Activated CD4-positive, alpha-beta memory T cell treated with anti-CD3 and anti-CD28 coated beads, Interleukin-2, amount 10 ng/mL, durations not matched to agents 7 days and 5 days (primary cell): Measurements from ENCODE around the gene TCEA3. TPM values are rescaled to one million over a fixed set of nuclear protein-coding genes. Genes with fewer than 3 reads are reported as not detected.

ENCODE experiments used
- CTCF ChIA-PET: fragments of 350-600 bp; sonication (Branson Sonifier 250); formaldehyde crosslinking; loops from one replicate; lab custom pipeline; 2021; ENCODE audit warnings: antibody characterized with exemption, inconsistent platforms; lab: Charles Lee
- POLR2A ChIA-PET: fragments of 350-600 bp; sonication (Branson Sonifier 250); formaldehyde crosslinking; loops from one replicate; lab custom pipeline; 2021; ENCODE audit warnings: antibody characterized with exemption; lab: Charles Lee
- DNase-seq: peaks from one replicate; pipeline ENCODE4 v3.0.0-alpha.2; 2020
- H3K27ac Mint-ChIP-seq: one replicate; pipeline ENCODE4 v1.8.0; 2021; ENCODE audit warnings: mild to moderate bottlenecking, mixed read lengths
- H3K27me3 Mint-ChIP-seq: one replicate; pipeline ENCODE4 v1.8.0; 2021; ENCODE audit warnings: mixed read lengths
- H3K36me3 Mint-ChIP-seq: one replicate; pipeline ENCODE4 v1.8.0; 2021; ENCODE audit warnings: low read depth, mixed read lengths
- H3K4me1 Mint-ChIP-seq: one replicate; pipeline ENCODE4 v1.8.0; 2021; ENCODE audit warnings: mixed read lengths
- H3K4me3 Mint-ChIP-seq: one replicate; pipeline ENCODE4 v1.8.0; 2021; ENCODE audit warnings: mild to moderate bottlenecking, mixed read lengths
- H3K9me3 Mint-ChIP-seq: one replicate; pipeline ENCODE4 v1.8.0; 2021; ENCODE audit warnings: mixed read lengths
- total RNA-seq, 2 experiments: library from RNA; stranded (reverse); gene quantifications; one replicate each; pipeline ENCODE4 v1.2.3, GENCODE V29; 2021

Gene TCEA3
- total RNA-seq, 2 experiments from 2014 or later: 1.2 to 1.7 TPM

DNA sequence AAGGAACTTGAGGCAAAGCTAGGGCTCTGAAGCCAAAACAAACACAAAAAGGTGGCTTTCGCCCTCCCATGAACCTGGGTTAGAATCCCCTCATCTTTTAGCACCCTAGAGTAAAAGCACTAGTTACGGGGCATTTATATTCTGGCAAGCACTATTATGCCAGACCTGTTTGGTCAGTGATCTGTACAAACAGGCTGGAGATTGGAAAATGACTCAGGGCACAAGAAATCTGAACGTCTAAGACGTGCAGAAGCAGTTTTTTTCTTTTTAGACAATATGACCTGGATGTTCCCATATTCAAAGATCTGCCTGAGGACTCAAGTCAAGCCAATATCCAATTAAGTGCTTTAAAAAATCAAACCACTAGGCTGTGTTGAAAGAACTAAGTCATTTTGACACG, 58.0 kb downstream of the TCEA3 start:
- Mint-ChIP-seq H3K36me3 (peaks cover 58% of the 10 kb centered on the region), H3K4me1 (peaks cover 31% of the 10 kb centered on the region), H3K27me3 (no peaks in the 10 kb centered on the region), H3K9me3 (peaks cover 34% of the 10 kb centered on the region), H3K4me3 (peak overlapping the region; percentile 18), H3K27ac (no peak overlapping the region)
- no peak for DNase-seq
- POLR2A ChIA-PET: interaction anchor here (2.2 kb wide), 1 partner anchor 22 kb away, joined by 10 read pairs; the partner anchor contains the start of gene HNRNPR
- CTCF ChIA-PET: interaction anchor here (2.6 kb wide), 1 partner anchor 22 kb away, joined by 14 read pairs; the partner anchor contains the start of gene HNRNPR

- Mint-ChIP-seq H3K27ac (no peak overlapping the region), H3K9me3 (peaks cover 39% of the 10 kb centered on the region), H3K4me1 (peaks cover 31% of the 10 kb centered on the region), H3K27me3 (no peaks in the 10 kb centered on the region), H3K36me3 (peaks cover 63% of the 10 kb centered on the region), H3K4me3 (no peak overlapping the region)
- no peak for DNase-seq
- CTCF ChIA-PET: interaction anchor here (2.6 kb wide), 1 partner anchor 21 kb away, joined by 14 read pairs; the partner anchor contains the start of gene HNRNPR
- POLR2A ChIA-PET: interaction anchor here (2.2 kb wide), 1 partner anchor 22 kb away, joined by 10 read pairs; the partner anchor contains the start of gene HNRNPR
Measured at GRCh38 chr1:23366146-23366545, 58.4 kb downstream of the TCEA3 start.

DNA sequence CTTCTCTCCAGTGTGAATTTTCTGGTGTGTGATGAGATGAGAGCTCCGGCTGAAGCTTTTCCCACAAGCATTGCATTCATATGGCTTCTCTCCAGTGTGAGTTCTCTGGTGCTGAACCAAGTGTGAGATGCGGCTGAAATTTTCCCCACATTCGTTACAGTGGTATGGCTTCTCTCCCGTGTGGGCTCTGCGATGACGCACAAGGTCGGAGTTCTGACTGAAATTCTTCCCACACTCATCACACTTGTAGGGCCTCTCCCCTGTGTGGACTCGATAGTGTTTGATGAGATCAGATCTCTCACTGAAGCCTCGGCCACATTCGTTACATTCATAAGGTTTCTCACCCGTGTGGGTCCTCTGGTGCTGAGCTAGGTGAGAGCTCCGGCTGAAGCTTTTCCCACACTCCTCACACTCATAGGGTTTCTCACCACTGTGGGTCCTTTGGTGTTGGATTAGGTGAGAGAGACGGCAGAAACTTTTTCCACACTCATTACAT, 62.3 kb downstream of the TCEA3 start:
- Mint-ChIP-seq H3K36me3 (peaks cover 88% of the 10 kb centered on the region), H3K27me3 (no peaks in the 10 kb centered on the region)
- CTCF ChIA-PET: no interaction called here

GRCh38 chr1:23358310-23358875, 66.2 kb downstream of the TCEA3 start:
- H3K36me3 Mint-ChIP-seq: peaks cover 64% of the 10 kb centered on the region
- H3K27me3 Mint-ChIP-seq: peaks cover 3% of the 10 kb centered on the region
- CTCF ChIA-PET: no interaction called here
- no peak overlapping the region for H3K27ac Mint-ChIP-seq
- no peak overlapping the region for H3K4me3 Mint-ChIP-seq
- peaks cover 56% of the 10 kb centered on the region for H3K9me3 Mint-ChIP-seq
- POLR2A ChIA-PET: interaction anchor here (2.2 to 4.2 kb wide), 2 partner anchors 10 to 13 kb away, joined by 10 to 13 read pairs; partner anchors contain the start of gene HNRNPR
- DNase-seq: no peak
- H3K4me1 Mint-ChIP-seq: peaks cover 4% of the 10 kb centered on the region

More for the DNA sequence above, 62.3 kb downstream of the TCEA3 start:
- no peak overlapping the region for H3K4me3 Mint-ChIP-seq
- H3K27ac Mint-ChIP-seq: no peak overlapping the region
- DNase-seq: no peak
- peaks cover 66% of the 10 kb centered on the region for H3K9me3 Mint-ChIP-seq
- peaks cover 11% of the 10 kb centered on the region for H3K4me1 Mint-ChIP-seq
- POLR2A ChIA-PET: interaction anchor here (0.7 to 1.9 kb wide), 3 partner anchors 10 to 21 kb away, joined by 3 to 17 read pairs (median 5); partner anchors contain the start of gene HNRNPR

GRCh38 chr1:23357138-23357908, 67.2 kb downstream of the TCEA3 start:
- no peak for DNase-seq
- Mint-ChIP-seq H3K4me1 (peaks cover 4% of the 10 kb centered on the region), H3K27ac (no peak overlapping the region), H3K36me3 (peaks cover 53% of the 10 kb centered on the region), H3K9me3 (peaks cover 48% of the 10 kb centered on the region), H3K27me3 (peaks cover 3% of the 10 kb centered on the region), H3K4me3 (no peak overlapping the region)
- ChIA-PET POLR2A (interaction anchor here (2.2 to 4.2 kb wide), 2 partner anchors 11 to 12 kb away, joined by 10 to 13 read pairs; partner anchors contain the start of gene HNRNPR), CTCF (no interaction called here)

DNA sequence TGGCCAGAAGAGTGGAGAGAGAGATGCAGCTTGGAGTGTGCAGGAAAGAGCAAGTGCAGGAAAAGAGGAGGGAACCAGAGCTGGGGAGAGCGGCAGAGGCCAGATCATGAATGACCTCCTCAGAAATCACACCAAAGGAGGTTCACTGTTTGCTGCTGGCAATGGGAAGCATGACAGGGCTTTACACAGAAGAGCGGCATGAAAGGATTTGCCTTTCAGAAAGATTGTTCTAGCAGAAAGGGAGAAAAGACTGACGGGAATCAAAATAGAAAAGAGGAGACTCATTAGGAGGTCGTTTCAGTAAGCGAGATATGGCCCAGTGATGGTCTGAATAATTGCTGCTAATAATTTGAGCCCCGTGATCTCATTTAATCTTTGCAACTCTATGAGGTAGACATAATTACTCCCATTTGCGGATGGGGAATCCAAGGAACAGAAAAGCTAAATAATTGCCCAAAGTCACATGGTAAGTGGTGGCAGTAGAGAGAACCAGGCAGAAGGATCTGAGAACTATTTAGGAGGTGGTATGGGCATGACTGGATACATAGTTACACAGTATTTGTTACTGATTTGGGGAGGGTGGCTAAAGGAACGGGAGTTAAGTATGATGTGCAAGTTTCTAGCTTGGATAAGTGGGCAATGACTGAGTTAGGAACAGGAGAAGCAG, 67.9 kb downstream of the TCEA3 start:
- peaks cover 3% of the 10 kb centered on the region for H3K27me3 Mint-ChIP-seq
- H3K4me1 Mint-ChIP-seq: peaks cover 4% of the 10 kb centered on the region
- no peak for DNase-seq
- POLR2A ChIA-PET: interaction anchor here (2.2 to 4.2 kb wide), 2 partner anchors 11 to 12 kb away, joined by 10 to 13 read pairs; partner anchors contain the start of gene HNRNPR
- CTCF ChIA-PET: no interaction called here
- no peak overlapping the region for H3K27ac Mint-ChIP-seq
- peaks cover 41% of the 10 kb centered on the region for H3K9me3 Mint-ChIP-seq
- H3K4me3 Mint-ChIP-seq: no peak overlapping the region
- peaks cover 46% of the 10 kb centered on the region for H3K36me3 Mint-ChIP-seq

DNA sequence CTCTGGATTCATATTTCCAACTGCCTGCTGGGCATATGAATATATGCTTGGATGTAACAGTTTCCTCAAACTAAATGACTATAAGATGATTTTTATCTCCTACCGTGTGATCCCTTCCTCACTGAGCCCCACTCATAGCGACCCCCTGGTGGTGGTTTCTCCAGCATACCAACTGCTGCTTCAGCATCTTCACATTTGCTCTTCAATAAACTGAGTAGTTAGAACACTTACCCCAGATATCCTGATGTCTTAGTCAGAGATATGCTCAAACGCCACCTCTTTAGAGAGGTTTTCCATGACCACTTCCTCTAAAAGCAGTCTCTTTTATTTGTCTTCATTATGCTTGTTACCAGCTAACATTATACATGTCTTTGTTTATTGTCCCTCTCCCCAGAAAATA, 70.3 kb downstream of the TCEA3 start:
- Mint-ChIP-seq H3K27ac (no peak overlapping the region), H3K9me3 (peaks cover 22% of the 10 kb centered on the region), H3K4me3 (no peak overlapping the region), H3K4me1 (peaks cover 4% of the 10 kb centered on the region), H3K27me3 (peaks cover 3% of the 10 kb centered on the region), H3K36me3 (peaks cover 22% of the 10 kb centered on the region)
- ChIA-PET POLR2A (interaction anchor here (1.7 to 1.9 kb wide), 2 partner anchors 10 to 14 kb away, joined by 7 to 9 read pairs; partner anchors contain the start of gene HNRNPR), CTCF (no interaction called here)
- DNase-seq: no peak

GRCh38 chr1:23352096-23352695, 72.4 kb downstream of the TCEA3 start:
- Mint-ChIP-seq H3K27ac (no peak overlapping the region), H3K4me1 (peaks cover 4% of the 10 kb centered on the region), H3K4me3 (no peak overlapping the region), H3K36me3 (peaks cover 8% of the 10 kb centered on the region), H3K9me3 (peaks cover 13% of the 10 kb centered on the region), H3K27me3 (peaks cover 3% of the 10 kb centered on the region)
- POLR2A ChIA-PET: no interaction called here
- DNase-seq: no peak
- CTCF ChIA-PET: no interaction called here

- no peak overlapping the region for H3K27ac Mint-ChIP-seq
- no peak for DNase-seq
- H3K27me3 Mint-ChIP-seq: no peaks in the 10 kb centered on the region
- peaks cover 14% of the 10 kb centered on the region for H3K36me3 Mint-ChIP-seq
- H3K4me1 Mint-ChIP-seq: peaks cover 24% of the 10 kb centered on the region
- peak overlapping the region; percentile 21 for H3K4me3 Mint-ChIP-seq
- ChIA-PET CTCF (interaction anchor here (1.0 to 2.0 kb wide), 6 partner anchors 9 to 58 kb away, joined by 3 to 14 read pairs (median 4); no protein-coding TSS in a partner anchor), POLR2A (interaction anchor here (2.1 to 3.1 kb wide), 5 partner anchors 11 to 183 kb away, joined by 9 to 60 read pairs (median 17); partner anchors contain the start of gene ZNF436)
- H3K9me3 Mint-ChIP-seq: peaks cover 5% of the 10 kb centered on the region
Measured at GRCh38 chr1:23345920-23346319, 78.6 kb downstream of the TCEA3 start.

DNA sequence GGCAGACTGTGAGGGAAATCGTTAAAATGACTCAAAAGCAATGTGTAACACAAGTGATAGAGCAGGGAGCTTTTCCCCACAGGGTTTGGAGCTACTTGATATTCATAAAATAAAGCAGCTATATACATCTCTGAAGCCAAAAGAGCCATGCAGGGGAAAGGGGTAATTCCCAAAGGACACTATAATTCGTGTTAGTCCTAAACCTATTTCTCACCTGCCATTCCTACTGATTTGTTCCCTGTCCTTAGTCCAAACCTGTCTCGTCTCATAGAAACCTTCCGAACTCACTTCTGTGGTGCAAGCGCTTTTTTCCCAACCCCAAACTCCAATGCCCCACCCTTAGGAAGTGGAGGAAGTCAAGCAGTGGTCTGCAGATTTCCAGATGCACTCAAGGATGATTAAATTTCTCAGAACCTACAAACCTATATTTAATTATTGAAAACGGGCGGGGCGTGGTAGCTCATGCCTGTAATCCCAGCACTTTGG, 79.5 kb downstream of the TCEA3 start:
- no peak for DNase-seq
- CTCF ChIA-PET: interaction anchor here (0.5 to 2.0 kb wide), 12 partner anchors 8 to 427 kb away, joined by 3 to 14 read pairs (median 4); partner anchors contain the start of gene ZNF436
- no peaks in the 10 kb centered on the region for H3K27me3 Mint-ChIP-seq
- H3K36me3 Mint-ChIP-seq: peaks cover 23% of the 10 kb centered on the region
- H3K4me1 Mint-ChIP-seq: peaks cover 32% of the 10 kb centered on the region
- H3K27ac Mint-ChIP-seq: peak overlapping the region; percentile 92
- H3K4me3 Mint-ChIP-seq: peak overlapping the region; percentile 82
- peaks cover 3% of the 10 kb centered on the region for H3K9me3 Mint-ChIP-seq
- POLR2A ChIA-PET: interaction anchor here (0.7 to 3.1 kb wide), 26 partner anchors 9 to 615 kb away, joined by 3 to 60 read pairs (median 6); partner anchors contain the start of genes E2F2, KDM1A, PNRC2 and RPL11

DNA sequence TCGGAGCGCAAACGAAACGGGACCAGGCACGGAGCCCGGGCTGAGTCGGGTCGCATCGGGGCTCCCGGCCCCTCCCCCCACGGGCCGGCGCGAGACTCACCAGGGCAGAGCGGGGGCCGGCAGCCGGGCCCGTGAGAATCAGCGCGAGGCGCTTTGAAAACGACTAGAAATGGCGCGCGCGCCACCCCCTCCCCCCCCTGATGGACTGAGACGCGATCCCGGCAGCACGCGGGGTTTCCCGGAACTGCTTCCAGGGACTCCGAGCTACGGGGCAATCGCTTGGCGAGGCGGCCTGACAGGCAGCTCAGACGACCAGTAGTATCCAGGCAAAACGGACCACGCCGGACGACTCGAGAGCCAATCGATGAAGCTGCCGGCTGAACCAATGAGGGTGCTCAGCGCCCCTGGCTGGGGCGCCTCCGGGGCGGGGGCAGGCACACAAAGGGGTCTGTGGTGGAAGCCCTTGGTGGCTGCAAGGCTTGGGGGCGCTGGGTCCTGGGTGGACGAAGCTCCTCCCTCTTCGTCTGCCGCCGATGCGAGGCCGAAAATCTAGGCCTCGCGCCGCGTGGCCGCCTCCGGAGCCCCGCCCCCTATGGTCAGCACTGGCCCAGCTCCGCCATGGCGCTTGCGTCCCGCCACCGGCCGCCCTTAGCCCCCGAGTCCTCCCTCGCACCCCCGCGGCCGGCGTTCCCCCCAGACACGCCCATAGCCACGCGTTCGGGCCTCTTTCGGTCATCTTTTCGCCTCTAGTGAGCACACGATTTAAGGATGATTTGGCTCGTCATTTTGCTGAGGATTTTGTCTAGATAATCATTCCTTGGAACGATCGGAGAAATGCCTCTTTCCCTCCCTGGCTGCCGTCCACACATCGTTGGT, 80.2 kb downstream of the TCEA3 start, which contains the start of gene HNRNPR:
TSS of gene HNRNPR (minus strand) at position 174 of the 876 bp plus-strand sequence. CDS start 3,276 bp downstream, outside the sequence.
- DNase-seq: peak; percentile 99
- Mint-ChIP-seq H3K36me3 (peaks cover 29% of the 10 kb centered on the region), H3K9me3 (peaks cover 3% of the 10 kb centered on the region), H3K27me3 (no peaks in the 10 kb centered on the region), H3K4me1 (peaks cover 38% of the 10 kb centered on the region), H3K4me3 (peak within 1 kb of the TSS; percentile 82), H3K27ac (peak within 1 kb of the TSS; percentile 92)
- POLR2A ChIA-PET: interaction anchor here (0.6 to 3.1 kb wide), 40 partner anchors 10 to 642 kb away, joined by 3 to 60 read pairs (median 4); partner anchors contain the start of genes E2F2, KDM1A, PNRC2 and RPL11
- CTCF ChIA-PET: interaction anchor here (0.5 to 2.0 kb wide), 19 partner anchors 8 to 427 kb away, joined by 3 to 14 read pairs (median 3); partner anchors contain the start of gene ZNF436
